Activated CD8-positive, alpha-beta T cell treated with anti-CD3 and anti-CD28 coated beads for 36 hours (primary cell): Measurements from ENCODE around the gene PPL. TPM values are rescaled to one million over a fixed set of nuclear protein-coding genes. Genes with fewer than 3 reads are reported as not detected.
"Not testable (repeated sequence)": the region's sequence is repeated elsewhere in the genome, so short reads cannot be mapped to it uniquely, and the experiment has no call there.

Source experiments
- ATAC-seq: fragments of 200-7000 bp; cut with Tn5 transposase; one replicate; pipeline ENCODE4 v1.10.0; 2021; ENCODE audit warnings: mild to moderate bottlenecking, moderate library complexity
- CTCF ChIA-PET: fragments of 350-600 bp; sonication (Branson Sonifier 250); formaldehyde crosslinking; loops from one replicate; lab custom pipeline; 2021; ENCODE audit warnings: antibody characterized with exemption; lab: Charles Lee
- POLR2A ChIA-PET: fragments of 350-600 bp; sonication (Branson Sonifier 250); formaldehyde crosslinking; loops from one replicate; lab custom pipeline; 2021; ENCODE audit warnings: antibody characterized with exemption; lab: Charles Lee
- DNase-seq: peaks from one replicate; pipeline ENCODE4 v3.0.0-alpha.2; 2020
- H3K27ac Mint-ChIP-seq: one replicate; pipeline ENCODE4 v1.8.0; 2021; ENCODE audit warnings: mild to moderate bottlenecking, mixed read lengths
- H3K27me3 Mint-ChIP-seq: one replicate; pipeline ENCODE4 v1.8.0; 2021; ENCODE audit warnings: mixed read lengths
- H3K36me3 Mint-ChIP-seq: one replicate; pipeline ENCODE4 v1.8.0; 2021; ENCODE audit warnings: low read depth, mixed read lengths
- H3K4me1 Mint-ChIP-seq: one replicate; pipeline ENCODE4 v1.8.0; 2021; ENCODE audit warnings: low read depth, mixed read lengths
- H3K4me3 Mint-ChIP-seq: one replicate; pipeline ENCODE4 v1.8.0; 2021; ENCODE audit warnings: mild to moderate bottlenecking, moderate library complexity, mixed read lengths
- H3K9me3 Mint-ChIP-seq: one replicate; pipeline ENCODE4 v1.8.0; 2021; ENCODE audit warnings: mixed read lengths
- intact Hi-C: fragments of 100-400 bp; cut with micrococcal nuclease; formaldehyde crosslinking; loops from one replicate; pipeline ENCODE4 v1.10.0; 2022
- total RNA-seq, 2 experiments: library from RNA; stranded (reverse); gene quantifications; one replicate each; pipeline ENCODE4 v1.2.3, GENCODE V29; 2021
- TF ChIP-seq, protein P1 (sequence below): fragments of 200-600 bp; IDR thresholded peaks from one replicate; pipeline ENCODE4 v1.8.0; 2022; ENCODE audit warnings: antibody characterized with exemption, mild to moderate bottlenecking

The PPL gene
- total RNA-seq, 2 experiments from 2014 or later, result 0.05 TPM; not detected in 1

DNA sequence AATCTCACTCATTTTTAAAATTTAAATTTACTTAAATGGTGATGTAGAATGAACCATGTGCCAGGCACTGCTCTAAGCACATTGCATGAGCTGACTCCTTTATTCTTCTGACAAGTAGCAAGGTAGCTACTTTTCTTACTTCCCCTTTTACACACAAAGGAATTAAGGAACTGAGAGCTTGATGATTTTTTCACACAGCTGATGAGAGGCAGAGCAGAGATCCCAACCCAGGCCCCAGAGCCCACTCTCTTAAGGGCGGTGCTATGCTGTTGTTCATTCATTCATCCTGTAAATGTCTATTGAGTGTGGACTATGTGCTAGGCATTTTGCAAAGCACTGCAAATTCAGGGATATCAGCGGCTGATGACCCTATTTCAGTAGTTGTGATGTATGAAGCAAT, 39.1 kb upstream of the PPL start:
- Mint-ChIP-seq H3K4me1 (peaks cover 6% of the 10 kb centered on the region), H3K27ac (no peak overlapping the region), H3K9me3 (no peaks in the 10 kb centered on the region), H3K27me3 (peaks cover 6% of the 10 kb centered on the region), H3K36me3 (no peaks in the 10 kb centered on the region), H3K4me3 (no peak overlapping the region)
- ATAC-seq (no peak), DNase-seq (no peak)
- CTCF ChIA-PET, result no interaction called here
- TF ChIP-seq, protein P1, sequence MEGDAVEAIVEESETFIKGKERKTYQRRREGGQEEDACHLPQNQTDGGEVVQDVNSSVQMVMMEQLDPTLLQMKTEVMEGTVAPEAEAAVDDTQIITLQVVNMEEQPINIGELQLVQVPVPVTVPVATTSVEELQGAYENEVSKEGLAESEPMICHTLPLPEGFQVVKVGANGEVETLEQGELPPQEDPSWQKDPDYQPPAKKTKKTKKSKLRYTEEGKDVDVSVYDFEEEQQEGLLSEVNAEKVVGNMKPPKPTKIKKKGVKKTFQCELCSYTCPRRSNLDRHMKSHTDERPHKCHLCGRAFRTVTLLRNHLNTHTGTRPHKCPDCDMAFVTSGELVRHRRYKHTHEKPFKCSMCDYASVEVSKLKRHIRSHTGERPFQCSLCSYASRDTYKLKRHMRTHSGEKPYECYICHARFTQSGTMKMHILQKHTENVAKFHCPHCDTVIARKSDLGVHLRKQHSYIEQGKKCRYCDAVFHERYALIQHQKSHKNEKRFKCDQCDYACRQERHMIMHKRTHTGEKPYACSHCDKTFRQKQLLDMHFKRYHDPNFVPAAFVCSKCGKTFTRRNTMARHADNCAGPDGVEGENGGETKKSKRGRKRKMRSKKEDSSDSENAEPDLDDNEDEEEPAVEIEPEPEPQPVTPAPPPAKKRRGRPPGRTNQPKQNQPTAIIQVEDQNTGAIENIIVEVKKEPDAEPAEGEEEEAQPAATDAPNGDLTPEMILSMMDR, result no peak
- POLR2A ChIA-PET, result no interaction called here
- intact Hi-C loops, result no loop called here

DNA sequence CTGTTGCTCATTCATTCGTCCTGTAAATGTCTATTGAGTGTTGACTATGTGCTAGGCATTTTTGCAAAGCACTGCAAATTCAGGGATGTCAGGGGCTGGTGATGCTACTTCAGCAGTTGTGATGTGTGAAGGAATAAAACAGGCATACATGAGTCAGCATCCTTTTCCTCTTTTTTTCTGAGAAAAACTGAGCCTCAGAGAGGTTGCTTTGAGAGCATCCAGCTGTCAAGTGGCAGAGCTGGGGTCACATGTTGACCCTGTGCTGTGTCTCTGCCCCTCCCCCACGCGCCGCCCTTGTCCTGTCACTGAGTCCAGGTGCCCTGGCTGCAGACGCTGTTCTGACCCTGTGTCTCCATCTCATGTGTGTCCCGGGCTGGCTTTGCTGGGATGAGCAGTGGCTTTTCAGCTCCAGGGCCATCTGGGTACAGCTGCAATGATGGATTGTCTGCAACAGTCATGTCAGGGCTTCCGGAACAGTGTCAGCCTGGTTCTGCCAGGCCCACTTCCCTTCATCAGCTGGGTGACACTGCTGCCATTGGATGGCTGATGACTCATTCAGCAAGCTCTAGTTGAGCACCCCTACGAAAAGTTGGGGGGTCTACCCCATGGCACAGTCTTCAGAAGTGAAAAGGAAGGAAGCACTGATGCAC, 36.1 kb upstream of the PPL start:
- Mint-ChIP-seq H3K4me3 (no peak overlapping the region), H3K4me1 (peaks cover 6% of the 10 kb centered on the region), H3K27me3 (peaks cover 6% of the 10 kb centered on the region), H3K9me3 (no peaks in the 10 kb centered on the region), H3K36me3 (no peaks in the 10 kb centered on the region), H3K27ac (no peak overlapping the region)
- ATAC-seq (peak; percentile 37), DNase-seq (no peak)
- intact Hi-C loops, result no loop called here
- ChIA-PET CTCF (no interaction called here), POLR2A (no interaction called here)
- TF ChIP-seq, protein P1, result no peak

DNA sequence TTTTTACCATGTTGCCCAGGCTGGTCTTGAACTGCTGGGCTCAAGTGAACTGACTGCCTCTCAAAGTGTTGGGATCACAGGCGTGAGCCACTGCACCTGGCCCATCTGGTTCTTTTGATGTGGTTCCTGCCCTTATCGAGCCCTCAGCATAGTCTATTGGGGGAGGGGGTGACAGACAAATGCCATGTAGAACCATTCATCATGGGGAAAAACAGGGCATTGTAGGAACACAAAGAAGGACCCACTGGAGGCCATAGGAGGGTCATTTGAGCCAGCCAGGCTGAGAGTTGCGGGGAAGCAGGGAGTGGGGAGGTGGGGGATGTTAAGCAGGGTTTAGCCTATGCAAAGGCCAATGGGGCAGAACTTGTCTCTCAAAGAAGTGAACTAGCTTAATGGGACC, 33.1 kb upstream of the PPL start:
- Mint-ChIP-seq H3K27ac (no peak overlapping the region), H3K27me3 (peaks cover 6% of the 10 kb centered on the region), H3K4me3 (no peak overlapping the region), H3K9me3 (no peaks in the 10 kb centered on the region), H3K4me1 (peaks cover 6% of the 10 kb centered on the region), H3K36me3 (no peaks in the 10 kb centered on the region)
- POLR2A ChIA-PET, result interaction anchor here (1.5 kb wide), 1 partner anchor 11 kb away, joined by 3 read pairs; no protein-coding TSS in a partner anchor
- TF ChIP-seq, protein P1, result no peak
- DNase-seq, result no peak
- ATAC-seq, result no peak
- CTCF ChIA-PET, result no interaction called here
- intact Hi-C loops, result no loop called here

DNA sequence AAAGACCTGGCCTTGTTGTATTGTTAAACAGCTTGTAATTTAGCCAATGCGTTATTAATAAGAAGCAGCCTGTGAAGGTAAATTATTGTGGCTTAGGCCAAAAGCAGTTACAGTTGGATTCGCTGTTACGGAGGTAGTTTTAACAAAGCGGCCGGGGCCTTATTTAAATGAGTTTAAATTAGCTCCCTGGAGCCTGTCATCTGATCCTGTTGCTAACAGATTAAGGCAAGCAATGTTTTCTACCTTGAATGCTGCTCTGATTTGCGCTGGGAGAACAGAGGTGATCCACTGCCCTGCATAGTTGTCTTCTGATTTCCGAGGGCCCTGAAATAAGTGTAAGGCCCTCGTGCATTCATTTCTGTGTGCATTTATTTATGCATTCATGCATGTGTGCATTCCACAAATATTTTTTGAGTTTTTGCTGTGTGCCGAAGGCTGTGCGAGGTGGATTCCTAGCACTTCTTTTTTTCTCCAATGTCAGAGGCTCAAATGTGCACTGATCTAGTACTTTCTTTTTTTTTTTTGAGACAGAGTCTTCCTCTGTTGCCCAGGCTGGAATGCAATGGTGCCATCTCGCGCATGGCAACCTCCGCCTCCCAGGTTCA, 32.0 kb upstream of the PPL start:
- H3K27me3 Mint-ChIP-seq, result peaks cover 6% of the 10 kb centered on the region

DNA sequence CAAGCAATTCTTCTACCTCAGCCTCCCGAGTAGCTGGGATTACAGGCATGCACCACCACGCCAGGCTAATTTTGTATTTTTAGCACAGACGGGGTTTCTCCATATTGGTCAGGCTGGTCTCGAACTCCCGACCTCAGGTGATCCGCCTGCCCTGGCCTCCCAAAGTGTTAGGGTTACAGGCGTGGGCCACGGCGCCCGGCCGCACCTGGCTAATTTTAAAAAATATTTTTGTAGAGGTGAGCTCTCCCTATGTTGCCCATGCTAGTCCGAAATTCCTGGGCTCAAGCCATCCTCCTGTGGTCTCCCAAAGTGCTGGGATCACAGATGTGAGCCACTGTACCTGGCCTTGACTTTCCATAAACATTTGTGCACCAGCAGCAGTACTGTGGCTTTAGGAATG, 31.3 kb upstream of the PPL start:
- H3K9me3 Mint-ChIP-seq, result not testable (repeated sequence)

More for the DNA sequence above, 32.0 kb upstream of the PPL start:
- POLR2A ChIA-PET, result interaction anchor here (1.5 kb wide), 1 partner anchor 10 kb away, joined by 3 read pairs; no protein-coding TSS in a partner anchor
- intact Hi-C loops, result no loop called here
- DNase-seq (no peak), ATAC-seq (no peak)
- CTCF ChIA-PET, result no interaction called here
- no peak overlapping the region for H3K27ac Mint-ChIP-seq
- no peaks in the 10 kb centered on the region for H3K9me3 Mint-ChIP-seq
- H3K36me3 Mint-ChIP-seq, result no peaks in the 10 kb centered on the region
- TF ChIP-seq, protein P1, result no peak
- peaks cover 6% of the 10 kb centered on the region for H3K4me1 Mint-ChIP-seq
- no peak overlapping the region for H3K4me3 Mint-ChIP-seq

More for the DNA sequence above, 31.3 kb upstream of the PPL start:
- H3K4me3 Mint-ChIP-seq, intact Hi-C loops, DNase-seq, H3K27me3 Mint-ChIP-seq, H3K27ac Mint-ChIP-seq, H3K36me3 Mint-ChIP-seq, CTCF ChIA-PET, H3K4me1 Mint-ChIP-seq, ATAC-seq, POLR2A ChIA-PET: not testable (repeated sequence)
